HepG2 (cell line): ENCODE results near the gene AMPH. TPM values are rescaled to one million over a fixed set of nuclear protein-coding genes. Genes with fewer than 3 reads are reported as not detected.

Experiments used
- ATAC-seq: fragments of 200-7000 bp; cut with Tn5 transposase; 3 replicates; pipeline ENCODE4 v1.9.1; 2020; ENCODE audit warnings: mild to moderate bottlenecking, moderate library complexity
- BruUV-seq: library from RNA; stranded (reverse); fragments of 400-500 nt; replicated peaks from 2 replicates; lab custom pipeline; 2021; lab: Mats Ljungman, UMichigan
- CTCF ChIA-PET: fragments of 300-600 bp; formaldehyde crosslinking; extraction: SDS; loops from one replicate; lab custom pipeline; 2021; ENCODE audit warnings: low total read pairs, inconsistent platforms, low intra/inter-chr PET ratio; lab: Yijun Ruan, JAX
- POLR2A ChIA-PET: fragments of 350-600 bp; sonication (Branson Sonifier 250); formaldehyde crosslinking; loops from one replicate; lab custom pipeline; 2020; ENCODE audit warnings: antibody characterized with exemption, inconsistent platforms; lab: Yijun Ruan, JAX
- DNase-seq: peaks from one replicate; pipeline ENCODE4 v3.0.0-alpha.2; 2015; ENCODE audit warnings: low spot score
- FAIRE-seq: peaks from 3 replicates; lab custom pipeline; 2011; peaks lifted over from hg19 to GRCh38; lab: Jason Lieb, UNC
- H2AFZ ChIP-seq: one replicate; pipeline ENCODE4 v1.6.1; 2011; ENCODE audit warnings: low read length, inconsistent platforms
- H3K27ac ChIP-seq: fragments of 300-600 bp; 3 replicates; pipeline ENCODE4 v1.8.0; 2011; ENCODE audit warnings: mixed run types, mild to moderate bottlenecking, mixed read lengths, low read length, inconsistent platforms; ENCODE audit not compliant: insufficient read depth; ENCODE audit errors: extremely low read length
- H3K27me3 ChIP-seq, 2 experiments: fragments of 200-600 bp in 1 of 2; 2 replicates in 1 of 2; 3 replicates in 1 of 2; pipeline versions ENCODE4 v1.6.0 to v1.8.0; 2011; ENCODE audit warnings: low read length in 2 of 2, mild to moderate bottlenecking in 2 of 2, moderate library complexity in 2 of 2, inconsistent platforms in 1 of 2; ENCODE audit not compliant: insufficient read depth in 2 of 2, control insufficient read depth in 1 of 2
- H3K36me3 ChIP-seq, 2 experiments: fragments of 200-600 bp in 1 of 2; replicated peaks in 1 of 2; 2 replicates in 1 of 2; 3 replicates in 1 of 2; pipeline versions ENCODE4 v1.5.1 to v1.8.0; 2011; ENCODE audit warnings: low read length in 2 of 2, inconsistent platforms in 1 of 2; ENCODE audit not compliant: insufficient read depth in 2 of 2, control insufficient read depth in 1 of 2
- H3K4me1 ChIP-seq: 2 replicates; pipeline ENCODE4 v1.5.1; 2012; ENCODE audit warnings: low read length, inconsistent platforms; ENCODE audit not compliant: insufficient read depth
- H3K4me2 ChIP-seq: 2 replicates; pipeline ENCODE4 v1.6.0; 2011; ENCODE audit warnings: low read depth, low read length, inconsistent platforms
- H3K4me3 ChIP-seq, 3 experiments: fragments of 200-600 bp in 1 of 3; sonication (generic), shearing (Covaris generic) in 1 of 3; replicated peaks in 1 of 3; 2 replicates each; pipeline ENCODE4 v1.5.1; 2011 to 2016; ENCODE audit warnings: low read length in 3 of 3, inconsistent platforms in 2 of 3, low read depth in 2 of 3, mild to moderate bottlenecking in 2 of 3, control low read depth in 1 of 3, mixed read lengths in 1 of 3; ENCODE audit not compliant: insufficient read depth in 1 of 3
- H3K79me2 ChIP-seq: one replicate; pipeline ENCODE4 v1.6.1; 2011; ENCODE audit warnings: low read length, inconsistent platforms; ENCODE audit not compliant: insufficient read depth
- H3K9ac ChIP-seq: 2 replicates; pipeline ENCODE4 v1.6.0; 2011; ENCODE audit warnings: mild to moderate bottlenecking, low read depth, low read length, inconsistent platforms; ENCODE audit not compliant: insufficient read depth
- H3K9me3 ChIP-seq: 2 replicates; pipeline ENCODE4 v1.5.1; 2012; ENCODE audit warnings: mild to moderate bottlenecking, low read length
- H4K20me1 ChIP-seq: 2 replicates; pipeline ENCODE4 v1.6.0; 2011; ENCODE audit warnings: inconsistent platforms, mild to moderate bottlenecking, low read length, moderate library complexity; ENCODE audit not compliant: insufficient read depth
- AKNA ChIP-seq: sonication (generic); formaldehyde crosslinking; IDR thresholded peaks from 2 replicates; pipeline ENCODE4 v1.4.0; 2020; ENCODE audit warnings: missing genetic modification reagents, borderline replicate concordance
- CBX2 ChIP-seq, 2 experiments: fragments of 200-600 bp in 1 of 2; sonication (generic); formaldehyde crosslinking in 1 of 2; IDR thresholded peaks; 2 replicates each; pipeline versions ENCODE4 v1.7.0 to v1.8.1; 2018 to 2022; ENCODE audit warnings: low read depth in 2 of 2, low read length in 1 of 2, mild to moderate bottlenecking in 1 of 2, missing genetic modification reagents in 1 of 2
- PCBP1 ChIP-seq: fragments of 200-400 bp; formaldehyde crosslinking; IDR thresholded peaks from 2 replicates; pipeline ENCODE4 v1.6.1; 2017; ENCODE audit warnings: mild to moderate bottlenecking, low read depth, low read length, borderline replicate concordance
- SOX6 ChIP-seq, 2 experiments: fragments of 450-650 bp in 1 of 2; sonication (generic) in 1 of 2; formaldehyde crosslinking in 1 of 2; IDR thresholded peaks; 2 replicates each; pipeline versions ENCODE4 v1.4.0 to v1.6.1; 2017 to 2020; ENCODE audit warnings: antibody characterized with exemption in 1 of 2, mild to moderate bottlenecking in 1 of 2, missing genetic modification reagents in 1 of 2
- ZBTB34 ChIP-seq: sonication (generic); formaldehyde crosslinking; IDR thresholded peaks from 2 replicates; pipeline ENCODE4 v1.8.0; 2022; ENCODE audit warnings: mild to moderate bottlenecking, missing genetic modification reagents
- WGBS: methylation state at CpG from one replicate; pipeline ENCODE4 v1.1.6; 2017; ENCODE audit warnings: low lambda C conversion rate; 5-methylcytosine and 5-hydroxymethylcytosine counted together
- in situ Hi-C: cut with HindIII; loops from 2 replicates; pipeline ENCODE4 v1.10.0; 2017; ENCODE audit warnings: low pct_unique_long_range_greater_than_20kb; ENCODE audit not compliant: extremely low pct_ligation_motif_present
- intact Hi-C: fragments of 100-400 bp; cut with micrococcal nuclease; formaldehyde crosslinking; loops from one replicate; pipeline ENCODE4 v1.10.0; 2022; ENCODE audit not compliant: unreplicated experiment
- polyA plus RNA-seq, 8 experiments: library from polyadenylated mRNA; depleted of rRNA in 3 of 8; stranded (reverse) in 7 of 8; unstranded in 1 of 8; fragments of >200 nt; fragmentation: Illumina TruSeq in 4 of 8; extraction: Trizol in 4 of 8; gene quantifications; 2 replicates each; pipeline versions ENCODE4 v1.2.1 to v1.2.3, GENCODE V29; 2011 to 2016; ENCODE audit warnings: low read depth in 4 of 8, missing spikeins in 1 of 8, mixed read lengths in 1 of 8; ENCODE audit not compliant: insufficient read depth in 1 of 8
- total RNA-seq, 5 experiments: library from RNA; depleted of rRNA; stranded (reverse); fragments of >200 nt; fragmentation: Illumina TruSeq; extraction: Trizol; gene quantifications; 2 replicates each; pipeline ENCODE4 v1.2.3, GENCODE V29; 2016; ENCODE audit warnings: low read depth in 1 of 5

Gene AMPH
- total and polyA plus RNA-seq, 2 of the 13 experiments (the other 11 are each of a cell fraction or from before 2014, with no cell fraction given): not detected

GRCh38 chr7:38674513-38674912 lies 43.3 kb upstream of the AMPH start (continued):
- TF ChIP-seq AKNA (CRISPR knock-in tag) (no peak), ZBTB34 (no peak), SOX6 (IDR thresholded peaks at IDR 0.05) (no peak), SOX6 (CRISPR knock-in tag; IDR thresholded peaks at IDR 0.05) (no peak), CBX2 (IDR thresholded peaks at IDR 0.05; ENCODE audit: low read depth, low read length) (no peak), CBX2 (CRISPR knock-in tag; IDR thresholded peaks at IDR 0.05; ENCODE audit: low read depth) (no peak)
- TF ChIP-seq, all 625 proteins: peak for 0

- no peak overlapping the region for H3K4me2 ChIP-seq
- intact Hi-C loops (no loop called here), in situ Hi-C loops (loop anchor here (25.0 kb wide), 1 partner anchor 261 kb away; no protein-coding TSS in a partner anchor)
- H3K27me3 ChIP-seq: no peaks in the 10 kb centered on the region; a peak in 1 of 5 replicates
- no peak overlapping the region for H3K9ac ChIP-seq
- no peak overlapping the region for H3K4me3 ChIP-seq
- 34% methylated on average over 3 of the region's 3 CpGs for WGBS
- ATAC-seq: no peak
- ChIA-PET POLR2A (no interaction called here), CTCF (no interaction called here)
- no peak for FAIRE-seq
- no peaks in the 10 kb centered on the region for H3K79me2 ChIP-seq
- H3K27ac ChIP-seq: no peak overlapping the region
- H3K36me3 ChIP-seq: no peaks in the 10 kb centered on the region
- TF ChIP-seq PCBP1: no peak
- H2AFZ ChIP-seq: no peak overlapping the region
- no peaks in the 10 kb centered on the region for H3K9me3 ChIP-seq
- H4K20me1 ChIP-seq: no peaks in the 10 kb centered on the region
- BruUV-seq: no TSS peak
- no peaks in the 10 kb centered on the region for H3K4me1 ChIP-seq
- DNase-seq: no peak
Observed at GRCh38 chr7:38673795-38674194, 42.6 kb upstream of the AMPH start.
